Calu3 (cell line): ENCODE results near the gene PAX5. TPM values are rescaled to one million over a fixed set of nuclear protein-coding genes. Genes with fewer than 3 reads are reported as not detected.

ENCODE experiments used
- BruUV-seq: library from RNA; stranded (reverse); fragments of 400-500 nt; replicated peaks from 2 replicates; lab custom pipeline; 2021; lab: Mats Ljungman, UMichigan
- CTCF ChIA-PET: fragments of 300-600 bp; sonication (Branson Sonifier 250); formaldehyde crosslinking; loops from one replicate; lab custom pipeline; 2022; ENCODE audit warnings: antibody characterized with exemption; lab: Charles Lee
- DNase-seq: peaks from one replicate; pipeline ENCODE4 v3.0.0; 2022
- H3K27ac Mint-ChIP-seq: one replicate; pipeline ENCODE4 v1.8.0; 2022; ENCODE audit warnings: mixed read lengths; ENCODE audit not compliant: unreplicated experiment
- H3K27me3 Mint-ChIP-seq: one replicate; pipeline ENCODE4 v1.8.0; 2022; ENCODE audit warnings: mixed read lengths; ENCODE audit not compliant: unreplicated experiment
- H3K36me3 Mint-ChIP-seq: one replicate; pipeline ENCODE4 v1.8.0; 2022; ENCODE audit warnings: mild to moderate bottlenecking, moderate library complexity, mixed read lengths; ENCODE audit not compliant: insufficient read depth, unreplicated experiment
- H3K4me1 Mint-ChIP-seq: one replicate; pipeline ENCODE4 v1.8.0; 2022; ENCODE audit warnings: mild to moderate bottlenecking, low read depth, mixed read lengths; ENCODE audit not compliant: unreplicated experiment
- H3K4me3 Mint-ChIP-seq: one replicate; pipeline ENCODE4 v1.8.0; 2022; ENCODE audit warnings: mild to moderate bottlenecking, low read depth, moderate library complexity, mixed read lengths; ENCODE audit not compliant: unreplicated experiment
- H3K9me3 Mint-ChIP-seq: one replicate; pipeline ENCODE4 v1.8.0; 2022; ENCODE audit warnings: low read depth, mixed read lengths; ENCODE audit not compliant: unreplicated experiment
- CTCF ChIP-seq: fragments of 200-600 bp; IDR thresholded peaks from one replicate; pipeline ENCODE4 v1.8.0; 2022; ENCODE audit warnings: antibody characterized with exemption; ENCODE audit not compliant: unreplicated experiment
- intact Hi-C: fragments of 100-400 bp; cut with micrococcal nuclease; formaldehyde crosslinking; loops from one replicate; pipeline ENCODE4 v1.10.0; 2022; ENCODE audit not compliant: unreplicated experiment
- total RNA-seq: library from RNA; stranded (reverse); gene quantifications from 2 replicates; pipeline ENCODE4 v1.2.3, GENCODE V29; 2022

The PAX5 gene
- total RNA-seq, 1 experiment from 2014 or later, result not detected

GRCh38 chr9:36808251-36808650, 225.8 kb downstream of the PAX5 start:
- CTCF ChIA-PET, result no interaction called here
- Mint-ChIP-seq H3K4me1 (no peaks in the 10 kb centered on the region), H3K9me3 (no peaks in the 10 kb centered on the region), H3K27ac (no peak overlapping the region), H3K36me3 (no peaks in the 10 kb centered on the region), H3K27me3 (peaks cover 9% of the 10 kb centered on the region), H3K4me3 (no peak overlapping the region)
- intact Hi-C loops, result no loop called here
- DNase-seq, result no peak
- TF ChIP-seq CTCF, result no peak
- no TSS peak for BruUV-seq

- intact Hi-C loops, result no loop called here
- CTCF ChIA-PET, result no interaction called here
- Mint-ChIP-seq H3K4me3 (no peak overlapping the region), H3K4me1 (no peaks in the 10 kb centered on the region), H3K36me3 (no peaks in the 10 kb centered on the region), H3K27me3 (peaks cover 44% of the 10 kb centered on the region), H3K9me3 (no peaks in the 10 kb centered on the region), H3K27ac (no peak overlapping the region)
- BruUV-seq, result no TSS peak
- TF ChIP-seq CTCF, result no peak
- DNase-seq, result no peak
These were observed 230.1 kb downstream of the PAX5 start for GRCh38 chr9:36803961-36804360.

- no peaks in the 10 kb centered on the region for H3K9me3 Mint-ChIP-seq
- no peak for TF ChIP-seq CTCF
- intact Hi-C loops, result no loop called here
- no peak overlapping the region for H3K27ac Mint-ChIP-seq
- no peaks in the 10 kb centered on the region for H3K4me1 Mint-ChIP-seq
- BruUV-seq, result no TSS peak
- DNase-seq, result no peak
- CTCF ChIA-PET, result no interaction called here
- H3K4me3 Mint-ChIP-seq, result no peak overlapping the region
- no peaks in the 10 kb centered on the region for H3K36me3 Mint-ChIP-seq
- H3K27me3 Mint-ChIP-seq, result peaks cover 58% of the 10 kb centered on the region
These were observed 231.7 kb downstream of the PAX5 start for GRCh38 chr9:36802201-36802920.

GRCh38 chr9:36800455-36800854, 233.6 kb downstream of the PAX5 start:
- intact Hi-C loops, result no loop called here
- BruUV-seq, result no TSS peak
- H3K9me3 Mint-ChIP-seq, result no peaks in the 10 kb centered on the region
- peaks cover 58% of the 10 kb centered on the region for H3K27me3 Mint-ChIP-seq
- CTCF ChIA-PET, result no interaction called here
- no peak overlapping the region for H3K4me3 Mint-ChIP-seq
- no peak overlapping the region for H3K27ac Mint-ChIP-seq
- no peaks in the 10 kb centered on the region for H3K4me1 Mint-ChIP-seq
- no peaks in the 10 kb centered on the region for H3K36me3 Mint-ChIP-seq
- TF ChIP-seq CTCF, result no peak
- no peak for DNase-seq
